Chondrocyte (in vitro differentiated cells): ENCODE measurements around the gene KLHL18. TPM values are rescaled to one million over a fixed set of nuclear protein-coding genes. Genes with fewer than 3 reads are reported as not detected.

ENCODE experiments used
- DNase-seq: peaks from one replicate; pipeline ENCODE4 v3.0.0; 2021; ENCODE audit warnings: mixed read lengths, low spot score
- H3K27ac Mint-ChIP-seq: one replicate; pipeline ENCODE4 v1.8.0; 2021; ENCODE audit warnings: mild to moderate bottlenecking, moderate library complexity, mixed read lengths; ENCODE audit not compliant: unreplicated experiment
- H3K27me3 Mint-ChIP-seq: 2 replicates; pipeline ENCODE4 v1.8.0; 2021; ENCODE audit warnings: low read depth, mixed read lengths
- H3K36me3 Mint-ChIP-seq: 2 replicates; pipeline ENCODE4 v1.8.0; 2021; ENCODE audit warnings: low read depth, mixed read lengths
- H3K4me1 Mint-ChIP-seq: 2 replicates; pipeline ENCODE4 v1.8.0; 2021; ENCODE audit warnings: low read depth, mild to moderate bottlenecking, mixed read lengths
- H3K4me3 Mint-ChIP-seq: one replicate; pipeline ENCODE4 v1.8.0; 2021; ENCODE audit warnings: mild to moderate bottlenecking, moderate library complexity, mixed read lengths; ENCODE audit not compliant: unreplicated experiment
- H3K9me3 Mint-ChIP-seq: 2 replicates; pipeline ENCODE4 v1.8.0; 2021; ENCODE audit warnings: low read depth, mixed read lengths
- long read RNA-seq: library from polyadenylated mRNA; stranded (forward); transcript quantifications from one replicate; pipeline ENCODE4 v2.0.0, GENCODE V29; 2021
- total RNA-seq: library from RNA; stranded (reverse); gene quantifications from 3 replicates; pipeline ENCODE4 v1.2.1, GENCODE V29; 2021
- TF ChIP-seq, protein P1 (sequence below): fragments of 200-600 bp; sonication (generic); IDR thresholded peaks from 2 replicates; pipeline ENCODE4 v1.5.0; 2021; ENCODE audit warnings: antibody characterized with exemption, mild to moderate bottlenecking, moderate library complexity

The KLHL18 gene
- total RNA-seq: 31.9 to 34.6 TPM (median 32.3 TPM) in 3 replicates
- long read RNA-seq, full-length matches to known transcripts: 14 of 32 reads
- long read RNA-seq, partial matches to known transcripts: 11 of 32 reads
- long read RNA-seq, other reads (novel, unspliced or antisense): 7 of 32 reads

DNA sequence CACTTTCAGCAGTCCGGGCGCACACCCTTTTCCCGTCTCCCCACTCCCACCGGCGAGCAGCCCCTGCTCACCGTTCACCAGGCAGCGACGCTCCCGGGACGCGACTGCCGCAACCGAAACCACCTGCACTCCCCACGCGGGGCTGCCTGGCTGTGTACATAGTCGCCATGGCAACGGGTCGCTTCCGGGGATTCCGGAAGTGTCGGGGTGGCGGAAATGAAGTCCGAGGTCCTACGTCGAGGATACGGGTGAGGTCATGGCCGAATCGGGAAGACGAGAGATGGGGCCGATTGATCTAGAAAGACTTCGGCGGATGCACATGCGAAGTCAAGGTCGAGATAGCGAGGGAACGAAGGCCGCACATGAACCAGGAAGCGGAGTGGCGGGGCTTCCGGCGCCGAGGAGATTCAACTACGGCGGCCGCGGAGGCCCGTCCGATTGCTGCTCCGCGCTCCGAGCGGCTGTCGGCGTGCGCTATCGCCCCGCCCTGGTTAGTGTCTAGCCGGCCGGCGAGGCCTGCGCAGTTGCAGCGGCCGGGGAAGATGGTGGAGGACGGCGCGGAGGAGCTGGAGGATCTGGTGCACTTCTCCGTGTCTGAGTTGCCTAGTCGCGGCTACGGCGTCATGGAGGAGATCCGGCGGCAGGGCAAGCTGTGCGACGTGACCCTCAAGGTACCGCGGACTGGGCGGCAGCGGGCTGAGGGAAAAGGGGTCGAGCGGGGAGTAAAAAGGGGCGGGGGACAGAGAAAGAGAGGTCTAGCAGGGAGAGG lies at the start of gene KLHL18, which contains the start of gene KIF9:
TSS of gene KLHL18 (plus strand) at position 521 of the 769 bp plus-strand sequence. CDS start at position 543, 22 bp downstream.
TSS of gene KIF9 (minus strand) at position 376 of the 769 bp plus-strand sequence. CDS start 5,425 bp downstream, outside the sequence.
- Mint-ChIP-seq H3K4me3 (peak within 1 kb of the TSS; percentile 99), H3K27ac (peak within 1 kb of the TSS; percentile 100), H3K27me3 (no peaks in the 10 kb centered on the region), H3K9me3 (no peaks in the 10 kb centered on the region), H3K36me3 (no peaks in the 10 kb centered on the region), H3K4me1 (peaks cover 30% of the 10 kb centered on the region)
- DNase-seq: peak; percentile 96
- TF ChIP-seq, protein P1, sequence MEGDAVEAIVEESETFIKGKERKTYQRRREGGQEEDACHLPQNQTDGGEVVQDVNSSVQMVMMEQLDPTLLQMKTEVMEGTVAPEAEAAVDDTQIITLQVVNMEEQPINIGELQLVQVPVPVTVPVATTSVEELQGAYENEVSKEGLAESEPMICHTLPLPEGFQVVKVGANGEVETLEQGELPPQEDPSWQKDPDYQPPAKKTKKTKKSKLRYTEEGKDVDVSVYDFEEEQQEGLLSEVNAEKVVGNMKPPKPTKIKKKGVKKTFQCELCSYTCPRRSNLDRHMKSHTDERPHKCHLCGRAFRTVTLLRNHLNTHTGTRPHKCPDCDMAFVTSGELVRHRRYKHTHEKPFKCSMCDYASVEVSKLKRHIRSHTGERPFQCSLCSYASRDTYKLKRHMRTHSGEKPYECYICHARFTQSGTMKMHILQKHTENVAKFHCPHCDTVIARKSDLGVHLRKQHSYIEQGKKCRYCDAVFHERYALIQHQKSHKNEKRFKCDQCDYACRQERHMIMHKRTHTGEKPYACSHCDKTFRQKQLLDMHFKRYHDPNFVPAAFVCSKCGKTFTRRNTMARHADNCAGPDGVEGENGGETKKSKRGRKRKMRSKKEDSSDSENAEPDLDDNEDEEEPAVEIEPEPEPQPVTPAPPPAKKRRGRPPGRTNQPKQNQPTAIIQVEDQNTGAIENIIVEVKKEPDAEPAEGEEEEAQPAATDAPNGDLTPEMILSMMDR: no peak

DNA sequence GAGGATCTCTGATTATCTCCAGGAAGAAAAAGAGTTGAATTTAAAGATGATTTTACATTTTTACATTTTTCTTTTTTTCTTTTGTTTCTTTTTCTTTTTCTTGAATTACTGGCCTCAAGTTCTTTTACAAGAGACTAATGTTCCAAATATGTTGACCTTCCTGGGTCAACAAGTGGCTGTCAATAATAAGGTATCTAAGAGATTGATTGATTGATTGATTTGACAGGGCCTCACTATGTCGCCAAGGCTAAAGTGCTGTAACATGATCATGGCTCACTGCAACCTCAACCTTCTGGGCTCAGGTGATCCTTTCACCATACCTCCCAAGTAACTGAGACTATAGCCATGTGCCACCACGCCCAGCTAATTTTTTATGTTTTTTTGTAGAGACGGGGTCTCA lies 44.7 kb upstream of the KLHL18 start:
- no peaks in the 10 kb centered on the region for H3K36me3 Mint-ChIP-seq
- DNase-seq: no peak
- no peaks in the 10 kb centered on the region for H3K27me3 Mint-ChIP-seq
- H3K9me3 Mint-ChIP-seq: no peaks in the 10 kb centered on the region
- TF ChIP-seq, protein P1: no peak
- H3K4me1 Mint-ChIP-seq: peaks cover 7% of the 10 kb centered on the region
- H3K4me3 Mint-ChIP-seq: no peak overlapping the region
- H3K27ac Mint-ChIP-seq: no peak overlapping the region

DNA sequence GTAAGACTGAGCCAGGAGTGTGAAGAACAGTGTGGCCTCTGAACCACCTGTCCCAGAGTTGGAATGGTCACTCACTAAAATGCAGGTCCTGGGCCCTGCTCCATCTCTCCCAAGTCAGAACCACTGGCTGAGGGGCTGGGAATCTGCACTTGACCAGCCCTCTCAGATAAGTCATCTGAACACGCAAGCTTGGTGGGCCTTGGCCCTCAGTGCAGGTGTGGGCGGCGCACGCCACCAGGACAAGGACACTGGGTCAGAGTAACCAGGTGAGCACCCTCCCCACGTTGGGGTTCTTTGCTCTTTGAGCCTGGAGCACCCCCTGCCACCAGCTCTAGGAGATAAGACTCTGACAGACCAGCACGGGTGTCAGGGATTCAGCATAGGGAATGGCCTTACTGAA lies 42.8 kb upstream of the KLHL18 start:
- H3K36me3 Mint-ChIP-seq: no peaks in the 10 kb centered on the region
- no peak overlapping the region for H3K27ac Mint-ChIP-seq
- TF ChIP-seq, protein P1: no peak
- peaks cover 6% of the 10 kb centered on the region for H3K4me1 Mint-ChIP-seq
- no peaks in the 10 kb centered on the region for H3K27me3 Mint-ChIP-seq
- H3K4me3 Mint-ChIP-seq: no peak overlapping the region
- DNase-seq: no peak
- no peaks in the 10 kb centered on the region for H3K9me3 Mint-ChIP-seq

DNA sequence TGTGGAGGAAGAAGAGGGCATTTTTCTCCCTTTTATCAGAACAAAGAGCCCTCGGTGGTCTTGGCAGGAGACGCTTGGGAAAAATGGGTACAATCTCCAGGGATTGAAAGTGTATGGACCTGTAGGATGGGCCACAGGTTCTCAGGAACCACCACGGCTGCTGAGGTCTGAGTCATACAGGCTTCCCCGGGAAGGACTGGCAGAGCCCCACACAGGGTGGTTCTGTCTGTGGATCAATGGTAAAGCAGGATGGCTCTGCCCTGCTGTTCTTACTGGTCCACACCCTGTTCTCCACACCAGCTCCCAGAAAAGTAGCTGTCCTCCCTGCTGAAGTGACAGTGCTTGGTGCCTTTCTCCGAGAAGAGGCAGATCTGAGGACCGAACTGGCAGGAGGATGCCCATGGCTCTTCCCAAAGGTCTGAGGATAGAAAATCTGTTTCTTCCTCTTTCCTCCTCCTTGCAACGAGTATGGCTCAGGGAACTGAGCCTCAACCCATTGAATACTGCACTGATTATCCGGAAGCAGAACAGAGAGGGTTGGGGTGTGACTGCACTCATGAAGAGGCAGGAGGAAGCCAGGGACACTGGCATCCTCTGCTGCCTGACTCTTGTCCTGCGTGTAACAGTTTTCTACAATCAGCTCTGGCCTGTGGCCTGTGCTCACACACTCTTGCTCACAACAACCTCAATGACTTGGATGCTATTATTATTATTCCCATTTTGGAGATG lies 39.2 kb upstream of the KLHL18 start:
- no peaks in the 10 kb centered on the region for H3K9me3 Mint-ChIP-seq

More for the DNA sequence above, 39.2 kb upstream of the KLHL18 start:
- H3K4me1 Mint-ChIP-seq: no peaks in the 10 kb centered on the region
- H3K36me3 Mint-ChIP-seq: no peaks in the 10 kb centered on the region
- DNase-seq: peak; percentile 47
- no peak overlapping the region for H3K4me3 Mint-ChIP-seq
- no peaks in the 10 kb centered on the region for H3K27me3 Mint-ChIP-seq
- TF ChIP-seq, protein P1: no peak
- no peak overlapping the region for H3K27ac Mint-ChIP-seq
